ENCODE results near the gene CFAP70. TPM values are rescaled to one million over a fixed set of nuclear protein-coding genes. Genes with fewer than 3 reads are reported as not detected.
A peak's percentile ranks its signal among the peaks of the same experiment; 100 is the strongest.

Gene CFAP70
- total RNA-seq, 1 experiment from 2014 or later = 1.5 TPM

DNA sequence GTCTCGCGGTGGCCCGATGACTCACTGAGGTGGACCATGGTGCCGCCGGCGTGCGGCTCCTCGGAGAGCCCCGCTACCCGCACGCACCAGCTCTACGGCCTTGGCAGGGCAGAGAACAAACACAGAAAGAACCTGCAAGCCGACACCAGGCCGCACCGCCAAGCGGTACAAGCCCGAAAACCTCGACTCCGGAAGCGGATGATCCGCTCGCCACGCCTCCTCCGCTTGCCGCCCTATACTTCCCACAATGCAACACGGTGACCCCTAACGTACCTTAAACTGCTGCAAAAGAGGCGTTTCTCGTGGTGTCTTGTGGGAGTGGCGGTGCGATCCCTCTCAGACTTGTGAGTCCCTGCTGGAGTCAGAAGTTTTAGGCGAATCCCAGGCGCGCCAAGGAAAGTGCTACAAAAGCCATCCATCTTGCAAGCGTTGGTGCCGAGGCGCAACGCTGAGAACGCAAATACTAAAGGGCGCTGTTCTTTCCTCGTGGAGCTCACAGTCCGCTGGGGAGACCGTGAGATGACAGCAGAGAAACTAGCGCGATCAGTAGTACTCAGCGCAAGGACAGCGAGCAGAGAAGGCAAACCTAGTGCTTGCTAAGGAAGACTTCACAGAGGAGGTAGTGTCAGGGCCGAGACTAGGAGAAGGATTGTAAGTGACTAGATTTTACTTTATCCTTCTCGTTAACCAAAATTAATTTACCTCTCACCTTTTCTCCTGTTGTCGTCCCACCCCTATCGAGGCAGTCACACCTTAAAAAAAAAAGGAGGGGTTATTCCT lies 106.0 kb downstream of the CFAP70 start, which contains the start of gene MRPS16:
TSS of gene MRPS16 (minus strand) at position 200 of the 780 bp plus-strand sequence. CDS start at position 38, 162 bp downstream.
- peak within 1 kb of the TSS; percentile 90 for H3K4me3 Mint-ChIP-seq (ENCODE audit: unreplicated experiment)
- peak within 1 kb of the TSS; percentile 94 for H3K27ac Mint-ChIP-seq (ENCODE audit: low read depth, unreplicated experiment)
- CTCF ChIA-PET = interaction anchor here (0.5 to 1.5 kb wide), 3 partner anchors 11 to 127 kb away, joined by 3 to 8 read pairs (median 6); no protein-coding TSS in a partner anchor
- DNase-seq (ENCODE audit: unreplicated experiment) = peak; percentile 98
- TF ChIP-seq, protein P1, sequence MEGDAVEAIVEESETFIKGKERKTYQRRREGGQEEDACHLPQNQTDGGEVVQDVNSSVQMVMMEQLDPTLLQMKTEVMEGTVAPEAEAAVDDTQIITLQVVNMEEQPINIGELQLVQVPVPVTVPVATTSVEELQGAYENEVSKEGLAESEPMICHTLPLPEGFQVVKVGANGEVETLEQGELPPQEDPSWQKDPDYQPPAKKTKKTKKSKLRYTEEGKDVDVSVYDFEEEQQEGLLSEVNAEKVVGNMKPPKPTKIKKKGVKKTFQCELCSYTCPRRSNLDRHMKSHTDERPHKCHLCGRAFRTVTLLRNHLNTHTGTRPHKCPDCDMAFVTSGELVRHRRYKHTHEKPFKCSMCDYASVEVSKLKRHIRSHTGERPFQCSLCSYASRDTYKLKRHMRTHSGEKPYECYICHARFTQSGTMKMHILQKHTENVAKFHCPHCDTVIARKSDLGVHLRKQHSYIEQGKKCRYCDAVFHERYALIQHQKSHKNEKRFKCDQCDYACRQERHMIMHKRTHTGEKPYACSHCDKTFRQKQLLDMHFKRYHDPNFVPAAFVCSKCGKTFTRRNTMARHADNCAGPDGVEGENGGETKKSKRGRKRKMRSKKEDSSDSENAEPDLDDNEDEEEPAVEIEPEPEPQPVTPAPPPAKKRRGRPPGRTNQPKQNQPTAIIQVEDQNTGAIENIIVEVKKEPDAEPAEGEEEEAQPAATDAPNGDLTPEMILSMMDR (IDR thresholded peaks at IDR 0.05; ENCODE audit: unreplicated experiment) = no peak
- POLR2A ChIA-PET = interaction anchor here (0.7 to 3.7 kb wide), 29 partner anchors 10 to 996 kb away, joined by 3 to 56 read pairs (median 4); partner anchors contain the start of genes ANXA7, CFAP70, ECD and FAM149B1
- no peaks in the 10 kb centered on the region for H3K9me3 Mint-ChIP-seq (ENCODE audit: unreplicated experiment)
- intact Hi-C loops (cut with micrococcal nuclease) = no loop called here
- peaks cover 9% of the 10 kb centered on the region for H3K4me1 Mint-ChIP-seq (ENCODE audit: insufficient read depth, unreplicated experiment)
- peaks cover 40% of the 10 kb centered on the region for H3K36me3 Mint-ChIP-seq (ENCODE audit: insufficient read depth, unreplicated experiment)
- TSS peak; percentile 82 for BruUV-seq (replicated peaks)
- no peaks in the 10 kb centered on the region for H3K27me3 Mint-ChIP-seq (ENCODE audit: insufficient read depth, unreplicated experiment)

DNA sequence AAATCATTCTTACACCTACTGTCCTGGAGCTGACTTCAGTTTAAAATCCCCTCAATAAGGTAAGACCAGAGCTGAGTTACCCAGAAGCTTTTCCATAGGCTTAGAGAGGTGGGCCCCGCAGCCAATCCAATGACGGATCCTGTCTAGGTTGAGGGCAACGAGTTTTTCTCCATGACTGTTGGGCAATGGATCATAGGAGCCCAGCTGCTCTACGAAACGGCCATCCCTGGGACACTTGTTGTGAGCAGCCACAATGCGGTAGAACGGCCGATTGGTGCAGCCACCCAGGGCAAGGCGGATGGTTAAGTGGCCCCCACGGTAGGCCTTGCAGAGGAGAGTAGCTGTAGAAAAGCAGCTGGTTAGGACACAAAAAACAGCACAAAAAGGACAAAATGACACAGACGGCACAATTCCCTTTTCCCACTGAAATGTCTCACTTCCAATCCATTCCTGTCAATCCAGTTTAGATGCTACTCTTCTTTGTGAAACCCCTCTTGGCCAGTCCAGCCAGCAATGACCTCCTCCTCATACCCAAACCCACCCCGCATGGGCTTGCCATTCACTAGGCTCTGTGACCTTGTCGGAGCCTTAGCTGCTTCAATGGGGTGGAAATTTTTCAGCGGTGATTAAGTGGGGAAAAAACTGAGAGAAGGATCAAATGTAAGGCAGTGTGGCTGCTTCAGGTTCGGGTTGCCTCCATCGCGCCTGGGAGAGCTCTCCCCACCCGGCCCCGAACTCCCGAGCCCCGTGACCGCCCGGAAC lies 106.8 kb downstream of the CFAP70 start:
- POLR2A ChIA-PET = interaction anchor here (0.8 to 3.7 kb wide), 20 partner anchors 11 to 996 kb away, joined by 3 to 56 read pairs (median 4); partner anchors contain the start of genes ANXA7, CFAP70, ECD and FAM149B1
- Mint-ChIP-seq H3K4me3 (ENCODE audit: unreplicated experiment) (peak overlapping the region; percentile 90), H3K27ac (ENCODE audit: low read depth, unreplicated experiment) (peak overlapping the region; percentile 94), H3K27me3 (ENCODE audit: insufficient read depth, unreplicated experiment) (no peaks in the 10 kb centered on the region), H3K9me3 (ENCODE audit: unreplicated experiment) (no peaks in the 10 kb centered on the region), H3K4me1 (ENCODE audit: insufficient read depth, unreplicated experiment) (peaks cover 9% of the 10 kb centered on the region), H3K36me3 (ENCODE audit: insufficient read depth, unreplicated experiment) (peaks cover 46% of the 10 kb centered on the region)
- TF ChIP-seq, protein P1 (IDR thresholded peaks at IDR 0.05; ENCODE audit: unreplicated experiment) = no peak
- BruUV-seq (replicated peaks) = TSS peak; percentile 62
- intact Hi-C loops (cut with micrococcal nuclease) = no loop called here
- peak; percentile 18 for DNase-seq (ENCODE audit: unreplicated experiment)
- CTCF ChIA-PET = interaction anchor here (0.5 to 1.1 kb wide), 4 partner anchors 16 to 162 kb away, joined by 3 to 6 read pairs (median 3); partner anchors contain the start of gene ANXA7

DNA sequence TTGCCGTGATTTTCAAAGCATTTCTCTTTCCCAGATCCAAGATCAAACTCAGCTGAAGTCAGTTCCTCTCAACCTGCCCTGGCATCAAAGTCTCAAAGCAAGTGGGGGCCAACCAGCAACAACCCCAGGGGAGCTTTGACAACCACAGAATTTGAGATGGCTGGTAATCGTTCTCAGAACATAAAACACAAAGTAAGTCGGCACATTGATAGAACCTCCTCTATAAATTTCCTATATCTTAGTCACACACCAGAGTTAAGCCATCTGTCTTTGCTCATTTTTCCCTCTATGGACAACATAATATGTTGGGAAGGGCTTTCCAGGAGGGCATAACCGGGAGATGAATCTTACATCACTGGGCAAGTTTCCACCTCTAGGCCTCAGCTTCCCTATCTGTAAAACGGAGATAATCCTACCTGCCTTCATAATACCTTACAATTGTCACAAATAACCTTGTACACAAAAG lies 110.4 kb downstream of the CFAP70 start:
- ChIA-PET POLR2A (interaction anchor here (0.5 to 4.4 kb wide), 7 partner anchors 11 to 246 kb away, joined by 3 to 64 read pairs (median 14); partner anchors contain the start of genes ECD, FAM149B1, NUDT13 and PPP3CB), CTCF (no interaction called here)
- Mint-ChIP-seq H3K9me3 (ENCODE audit: unreplicated experiment) (no peaks in the 10 kb centered on the region), H3K36me3 (ENCODE audit: insufficient read depth, unreplicated experiment) (peaks cover 75% of the 10 kb centered on the region), H3K4me3 (ENCODE audit: unreplicated experiment) (peak overlapping the region; percentile 91), H3K27me3 (ENCODE audit: insufficient read depth, unreplicated experiment) (no peaks in the 10 kb centered on the region), H3K4me1 (ENCODE audit: insufficient read depth, unreplicated experiment) (peaks cover 30% of the 10 kb centered on the region), H3K27ac (ENCODE audit: low read depth, unreplicated experiment) (peak overlapping the region; percentile 95)
- no TSS peak for BruUV-seq (replicated peaks)
- DNase-seq (ENCODE audit: unreplicated experiment) = no peak
- intact Hi-C loops (cut with micrococcal nuclease) = no loop called here
- TF ChIP-seq, protein P1 (IDR thresholded peaks at IDR 0.05; ENCODE audit: unreplicated experiment) = no peak

All from MCF 10A (cell line).